ENCODE data around the gene SMARCA2. TPM values are rescaled to one million over a fixed set of nuclear protein-coding genes. Genes with fewer than 3 reads are reported as not detected.

Gene SMARCA2
- total RNA-seq, 1 experiment from 2014 or later = 5.5 TPM

GRCh38 chr9:2043881-2044462 is 28.8 kb downstream of the SMARCA2 start:
- no peaks in the 10 kb centered on the region for H3K36me3 ChIP-seq (replicated peaks; ENCODE audit: control insufficient read depth, insufficient read depth, low read length)
- no peak overlapping the region for H3K4me3 ChIP-seq (ENCODE audit: insufficient read depth, low read depth, low read length)
- peak; percentile 49 for DNase-seq
- peaks cover 11% of the 10 kb centered on the region; the same call in 1 of the 2 replicates for H3K27me3 ChIP-seq (ENCODE audit: control insufficient read depth, insufficient read depth, low read length)

- H3K36me3 ChIP-seq (replicated peaks; ENCODE audit: control insufficient read depth, insufficient read depth, low read length) = no peaks in the 10 kb centered on the region
- H3K4me3 ChIP-seq (ENCODE audit: insufficient read depth, low read depth, low read length) = peak overlapping the region; percentile 18; the same call in 1 of the 2 replicates
- DNase-seq = peak; percentile 81
- H3K27me3 ChIP-seq (ENCODE audit: control insufficient read depth, insufficient read depth, low read length) = peaks cover 11% of the 10 kb centered on the region; the same call in 1 of the 2 replicates
Observed at GRCh38 chr9:2047144-2047671, 32.1 kb downstream of the SMARCA2 start.

GRCh38 chr9:2047916-2048315 is 32.8 kb downstream of the SMARCA2 start:
- DNase-seq = peak; percentile 34
- Histone ChIP-seq H3K27me3 (ENCODE audit: control insufficient read depth, insufficient read depth, low read length) (peaks cover 11% of the 10 kb centered on the region; the same call in 1 of the 2 replicates), H3K36me3 (replicated peaks; ENCODE audit: control insufficient read depth, insufficient read depth, low read length) (no peaks in the 10 kb centered on the region), H3K4me3 (ENCODE audit: insufficient read depth, low read depth, low read length) (no peak overlapping the region)

- Histone ChIP-seq H3K27me3 (ENCODE audit: control insufficient read depth, insufficient read depth, low read length) (peaks cover 11% of the 10 kb centered on the region; the same call in 1 of the 2 replicates), H3K4me3 (ENCODE audit: insufficient read depth, low read depth, low read length) (no peak overlapping the region), H3K36me3 (replicated peaks; ENCODE audit: control insufficient read depth, insufficient read depth, low read length) (no peaks in the 10 kb centered on the region)
- DNase-seq = no peak
Observed at GRCh38 chr9:2050236-2050635, 35.1 kb downstream of the SMARCA2 start.

- H3K4me3 ChIP-seq (ENCODE audit: insufficient read depth, low read depth, low read length) = no peak overlapping the region
- H3K27me3 ChIP-seq (ENCODE audit: control insufficient read depth, insufficient read depth, low read length) = no peaks in the 10 kb centered on the region
- H3K36me3 ChIP-seq (replicated peaks; ENCODE audit: control insufficient read depth, insufficient read depth, low read length) = no peaks in the 10 kb centered on the region
- DNase-seq = no peak
Observed at GRCh38 chr9:2053883-2054845, 39.0 kb downstream of the SMARCA2 start.

GRCh38 chr9:2055203-2055658 is 40.1 kb downstream of the SMARCA2 start:
- H3K4me3 ChIP-seq (ENCODE audit: insufficient read depth, low read depth, low read length) = no peak overlapping the region
- DNase-seq = no peak
- no peaks in the 10 kb centered on the region for H3K36me3 ChIP-seq (replicated peaks; ENCODE audit: control insufficient read depth, insufficient read depth, low read length)
- H3K27me3 ChIP-seq (ENCODE audit: control insufficient read depth, insufficient read depth, low read length) = no peaks in the 10 kb centered on the region

- Histone ChIP-seq H3K36me3 (replicated peaks; ENCODE audit: control insufficient read depth, insufficient read depth, low read length) (no peaks in the 10 kb centered on the region), H3K27me3 (ENCODE audit: control insufficient read depth, insufficient read depth, low read length) (no peaks in the 10 kb centered on the region), H3K4me3 (ENCODE audit: insufficient read depth, low read depth, low read length) (no peak overlapping the region)
- no peak for DNase-seq
Observed at GRCh38 chr9:2059274-2059929, 44.3 kb downstream of the SMARCA2 start.

- Histone ChIP-seq H3K4me3 (ENCODE audit: insufficient read depth, low read depth, low read length) (no peak overlapping the region), H3K27me3 (ENCODE audit: control insufficient read depth, insufficient read depth, low read length) (no peaks in the 10 kb centered on the region), H3K36me3 (replicated peaks; ENCODE audit: control insufficient read depth, insufficient read depth, low read length) (no peaks in the 10 kb centered on the region)
- DNase-seq = no peak
Observed at GRCh38 chr9:2060424-2060823, 45.3 kb downstream of the SMARCA2 start.

- Histone ChIP-seq H3K36me3 (replicated peaks; ENCODE audit: control insufficient read depth, insufficient read depth, low read length) (no peaks in the 10 kb centered on the region), H3K27me3 (ENCODE audit: control insufficient read depth, insufficient read depth, low read length) (no peaks in the 10 kb centered on the region), H3K4me3 (ENCODE audit: insufficient read depth, low read depth, low read length) (no peak overlapping the region)
- no peak for DNase-seq
Observed at GRCh38 chr9:2065704-2066103, 50.6 kb downstream of the SMARCA2 start.

- H3K27me3 ChIP-seq (ENCODE audit: control insufficient read depth, insufficient read depth, low read length) = no peaks in the 10 kb centered on the region
- H3K4me3 ChIP-seq (ENCODE audit: insufficient read depth, low read depth, low read length) = no peak overlapping the region
- H3K36me3 ChIP-seq (replicated peaks; ENCODE audit: control insufficient read depth, insufficient read depth, low read length) = no peaks in the 10 kb centered on the region
- DNase-seq = peak; percentile 71
Observed at GRCh38 chr9:2066312-2067273, 51.4 kb downstream of the SMARCA2 start.

- H3K4me3 ChIP-seq (ENCODE audit: insufficient read depth, low read depth, low read length) = no peak overlapping the region
- no peaks in the 10 kb centered on the region for H3K27me3 ChIP-seq (ENCODE audit: control insufficient read depth, insufficient read depth, low read length)
- H3K36me3 ChIP-seq (replicated peaks; ENCODE audit: control insufficient read depth, insufficient read depth, low read length) = no peaks in the 10 kb centered on the region; the same call in 1 of the 2 replicates
- no peak for DNase-seq
Observed at GRCh38 chr9:2072752-2073405, 57.7 kb downstream of the SMARCA2 start.

GRCh38 chr9:2082772-2083171 is 67.6 kb downstream of the SMARCA2 start:
- H3K36me3 ChIP-seq (replicated peaks; ENCODE audit: control insufficient read depth, insufficient read depth, low read length) = no peaks in the 10 kb centered on the region
- H3K27me3 ChIP-seq (ENCODE audit: control insufficient read depth, insufficient read depth, low read length) = no peaks in the 10 kb centered on the region
- no peak for DNase-seq
- no peak overlapping the region for H3K4me3 ChIP-seq (ENCODE audit: insufficient read depth, low read depth, low read length)

GRCh38 chr9:2083479-2083878 is 68.3 kb downstream of the SMARCA2 start:
- no peak overlapping the region for H3K4me3 ChIP-seq (ENCODE audit: insufficient read depth, low read depth, low read length)
- DNase-seq = no peak
- H3K27me3 ChIP-seq (ENCODE audit: control insufficient read depth, insufficient read depth, low read length) = no peaks in the 10 kb centered on the region
- H3K36me3 ChIP-seq (replicated peaks; ENCODE audit: control insufficient read depth, insufficient read depth, low read length) = no peaks in the 10 kb centered on the region
